HFFc6 (cell line): ENCODE data around the gene NECTIN2. TPM values are rescaled to one million over a fixed set of nuclear protein-coding genes. Genes with fewer than 3 reads are reported as not detected.
"Not testable (repeated sequence)": the region's sequence is repeated elsewhere in the genome, so short reads cannot be mapped to it uniquely, and the experiment has no call there.

Experiments
- DNase-seq: peaks from one replicate; pipeline ENCODE4 v3.0.0-alpha.2; 2018
- H3K27ac Mint-ChIP-seq: 2 replicates; pipeline ENCODE4 v1.8.0; 2020; ENCODE audit warnings: mild to moderate bottlenecking, mixed read lengths
- H3K27me3 Mint-ChIP-seq: 2 replicates; pipeline ENCODE4 v1.8.0; 2021; ENCODE audit warnings: mild to moderate bottlenecking, moderate library complexity, mixed read lengths; ENCODE audit not compliant: insufficient read depth
- H3K36me3 Mint-ChIP-seq: 2 replicates; pipeline ENCODE4 v1.8.0; 2021; ENCODE audit warnings: low read depth, mixed read lengths
- H3K4me1 Mint-ChIP-seq: 2 replicates; pipeline ENCODE4 v1.8.0; 2020; ENCODE audit warnings: low read depth, mixed read lengths
- H3K4me3 Mint-ChIP-seq: 2 replicates; pipeline ENCODE4 v1.8.0; 2020; ENCODE audit warnings: mild to moderate bottlenecking, moderate library complexity, mixed read lengths
- H3K9me3 Mint-ChIP-seq: 2 replicates; pipeline ENCODE4 v1.8.0; 2020; ENCODE audit warnings: mild to moderate bottlenecking, mixed read lengths
- total RNA-seq, 6 experiments: library from RNA; stranded (reverse); fragmentation: NEBNext Ultra II Directional; extraction: Animal tissue kit (Norgen Biotek cat#: 25700); gene quantifications; 2 replicates in 1 of 6; 3 replicates in 5 of 6; pipeline ENCODE4 v1.2.3, GENCODE V29; 2021
- TF ChIP-seq, protein P1 (sequence below): fragments of 200-600 bp; sonication (generic); IDR thresholded peaks from 2 replicates; pipeline ENCODE4 v1.5.0; 2021; ENCODE audit warnings: antibody characterized with exemption, mild to moderate bottlenecking

The NECTIN2 gene
- total RNA-seq, 6 experiments from 2014 or later: 126 to 152 (median 148) TPM

- Mint-ChIP-seq H3K4me3 (no peak overlapping the region), H3K27ac (no peak overlapping the region), H3K27me3 (peaks cover 3% of the 10 kb centered on the region), H3K4me1 (peaks cover 34% of the 10 kb centered on the region), H3K36me3 (peaks cover 18% of the 10 kb centered on the region), H3K9me3 (no peaks in the 10 kb centered on the region)
- TF ChIP-seq, protein P1, sequence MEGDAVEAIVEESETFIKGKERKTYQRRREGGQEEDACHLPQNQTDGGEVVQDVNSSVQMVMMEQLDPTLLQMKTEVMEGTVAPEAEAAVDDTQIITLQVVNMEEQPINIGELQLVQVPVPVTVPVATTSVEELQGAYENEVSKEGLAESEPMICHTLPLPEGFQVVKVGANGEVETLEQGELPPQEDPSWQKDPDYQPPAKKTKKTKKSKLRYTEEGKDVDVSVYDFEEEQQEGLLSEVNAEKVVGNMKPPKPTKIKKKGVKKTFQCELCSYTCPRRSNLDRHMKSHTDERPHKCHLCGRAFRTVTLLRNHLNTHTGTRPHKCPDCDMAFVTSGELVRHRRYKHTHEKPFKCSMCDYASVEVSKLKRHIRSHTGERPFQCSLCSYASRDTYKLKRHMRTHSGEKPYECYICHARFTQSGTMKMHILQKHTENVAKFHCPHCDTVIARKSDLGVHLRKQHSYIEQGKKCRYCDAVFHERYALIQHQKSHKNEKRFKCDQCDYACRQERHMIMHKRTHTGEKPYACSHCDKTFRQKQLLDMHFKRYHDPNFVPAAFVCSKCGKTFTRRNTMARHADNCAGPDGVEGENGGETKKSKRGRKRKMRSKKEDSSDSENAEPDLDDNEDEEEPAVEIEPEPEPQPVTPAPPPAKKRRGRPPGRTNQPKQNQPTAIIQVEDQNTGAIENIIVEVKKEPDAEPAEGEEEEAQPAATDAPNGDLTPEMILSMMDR: no peak
- DNase-seq: no peak
Measured at GRCh38 chr19:44851427-44851826, 5.3 kb downstream of the NECTIN2 start.

DNA sequence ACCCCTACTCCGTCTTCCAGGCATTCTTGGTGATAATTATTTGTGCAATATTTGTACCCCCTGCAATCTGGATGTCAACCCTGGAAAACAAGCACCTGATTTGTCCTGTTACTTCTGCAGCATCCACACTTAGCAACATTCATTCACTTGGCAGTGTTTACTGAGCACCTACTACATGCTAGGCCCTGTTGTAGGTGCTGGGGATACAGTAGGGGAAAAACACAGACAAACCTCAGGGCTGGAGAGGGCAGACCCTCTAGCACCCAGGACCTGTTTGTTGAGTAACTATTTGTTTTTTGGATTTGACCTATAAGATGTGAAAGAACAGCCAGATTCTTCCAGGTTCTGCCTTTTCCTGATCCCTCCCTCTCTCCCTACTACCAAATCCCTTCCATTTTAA, 9.5 kb downstream of the NECTIN2 start:
- H3K9me3 Mint-ChIP-seq: no peaks in the 10 kb centered on the region
- TF ChIP-seq, protein P1: no peak
- no peak overlapping the region for H3K4me3 Mint-ChIP-seq
- peaks cover 10% of the 10 kb centered on the region for H3K4me1 Mint-ChIP-seq
- no peaks in the 10 kb centered on the region; the same call in 1 of the 2 replicates for H3K27me3 Mint-ChIP-seq
- DNase-seq: no peak
- H3K36me3 Mint-ChIP-seq: peaks cover 15% of the 10 kb centered on the region
- H3K27ac Mint-ChIP-seq: no peak overlapping the region

DNA sequence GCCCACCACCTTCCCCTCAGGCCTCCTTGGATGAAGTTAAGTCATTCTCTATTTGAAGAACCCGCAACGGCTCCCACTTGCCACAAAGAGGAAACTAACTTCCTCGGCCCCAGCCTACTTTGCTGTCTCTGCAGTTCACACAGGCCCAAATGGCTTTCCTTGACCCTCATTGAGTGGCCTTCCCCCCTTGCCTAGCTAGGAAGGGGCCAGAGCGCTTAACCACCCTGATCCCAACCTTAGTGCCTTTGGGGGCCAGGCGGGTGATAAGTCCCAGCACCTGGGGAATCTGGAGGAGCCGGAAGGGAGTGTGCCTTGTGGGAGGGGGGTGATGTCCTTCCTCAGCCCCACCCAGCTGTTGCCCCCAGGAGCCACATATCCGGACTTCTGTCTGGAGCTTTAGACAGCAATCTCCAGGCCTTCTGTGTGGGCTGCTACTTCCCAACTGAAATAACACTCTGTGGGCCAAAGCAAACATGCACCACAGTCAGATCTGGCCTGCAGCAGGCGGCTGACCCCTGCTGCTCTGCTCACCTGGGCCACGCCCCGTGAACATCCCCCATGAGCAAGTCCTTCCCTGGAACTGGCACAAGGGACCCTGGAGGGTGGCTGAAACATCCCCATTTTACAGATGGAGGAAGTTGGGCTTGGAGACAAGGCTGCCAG, 10.5 kb downstream of the NECTIN2 start:
- Mint-ChIP-seq H3K9me3 (no peaks in the 10 kb centered on the region), H3K4me3 (no peak overlapping the region), H3K27me3 (no peaks in the 10 kb centered on the region; the same call in 1 of the 2 replicates), H3K4me1 (peaks cover 18% of the 10 kb centered on the region), H3K36me3 (peaks cover 25% of the 10 kb centered on the region), H3K27ac (no peak overlapping the region; the same call in 1 of the 2 replicates)
- TF ChIP-seq, protein P1: no peak
- no peak for DNase-seq

DNA sequence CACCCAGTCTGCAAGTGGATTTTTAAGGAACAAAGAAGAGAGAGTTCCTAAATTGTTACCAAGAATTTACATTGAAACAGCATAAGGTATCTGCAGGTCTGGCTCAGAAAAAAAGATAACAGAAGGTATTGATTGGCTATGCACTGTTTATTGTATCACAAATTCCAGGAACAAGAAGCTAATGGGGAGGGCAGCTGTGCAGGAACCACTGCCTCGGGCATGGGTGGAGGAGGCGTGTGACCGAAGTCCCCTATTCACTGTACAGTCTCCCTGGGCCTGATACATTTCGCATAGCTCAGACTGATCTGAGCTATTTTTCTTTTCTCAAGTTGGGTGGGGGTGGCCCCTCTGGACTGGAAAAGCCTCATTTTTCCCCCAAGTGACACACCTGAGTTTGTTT, 11.7 kb downstream of the NECTIN2 start:
- DNase-seq: no peak
- Mint-ChIP-seq H3K27me3 (no peaks in the 10 kb centered on the region), H3K9me3 (no peaks in the 10 kb centered on the region), H3K4me3 (no peak overlapping the region), H3K4me1 (peaks cover 16% of the 10 kb centered on the region), H3K27ac (no peak overlapping the region), H3K36me3 (peaks cover 34% of the 10 kb centered on the region)
- TF ChIP-seq, protein P1: no peak

DNA sequence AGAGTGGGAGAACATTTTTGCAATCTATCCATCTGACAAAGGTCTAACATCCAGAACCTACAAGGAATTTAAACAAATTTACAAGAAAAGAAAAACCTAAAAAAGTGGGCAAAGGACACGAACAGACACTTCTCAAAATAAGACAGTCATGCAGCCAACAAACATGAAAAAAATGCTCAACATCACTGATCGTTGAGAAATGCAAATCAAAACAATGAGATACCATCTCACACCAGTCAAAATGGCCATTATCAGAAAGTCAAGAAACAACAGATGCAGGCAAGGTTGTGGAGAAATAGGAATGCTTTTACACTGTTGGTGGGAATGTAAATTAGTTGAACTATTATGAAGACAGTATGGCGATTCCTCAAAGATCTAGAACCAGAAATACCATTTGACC, 15.5 kb downstream of the NECTIN2 start:
- H3K9me3 Mint-ChIP-seq, DNase-seq, H3K4me3 Mint-ChIP-seq, H3K27me3 Mint-ChIP-seq, H3K27ac Mint-ChIP-seq: not testable (repeated sequence)
- peaks cover 11% of the 10 kb centered on the region for H3K4me1 Mint-ChIP-seq
- peaks cover 36% of the 10 kb centered on the region for H3K36me3 Mint-ChIP-seq

DNA sequence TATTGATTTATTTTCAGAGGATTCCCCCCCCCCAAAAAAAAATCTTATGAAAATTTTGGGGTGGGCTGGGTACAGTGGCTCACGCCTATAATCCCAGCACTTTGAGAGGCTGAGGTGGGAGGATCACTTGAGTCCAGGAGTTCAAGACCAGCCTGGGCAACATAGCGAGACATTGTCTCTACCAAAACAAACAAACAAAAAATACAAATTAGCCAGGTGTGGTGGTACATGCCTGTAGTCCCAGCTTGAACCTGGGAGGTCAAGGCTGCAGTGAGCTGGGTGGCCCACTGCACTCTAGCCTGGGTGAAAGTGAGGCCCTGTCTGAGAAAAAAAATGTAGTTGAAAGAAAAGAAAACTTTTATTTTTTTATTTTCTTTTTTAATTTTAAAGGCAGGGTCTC, 17.9 kb downstream of the NECTIN2 start:
- DNase-seq: no peak
- Mint-ChIP-seq H3K27me3 (peaks cover 1% of the 10 kb centered on the region; the same call in 1 of the 2 replicates), H3K4me3 (no peak overlapping the region), H3K4me1 (peaks cover 19% of the 10 kb centered on the region), H3K36me3 (peaks cover 53% of the 10 kb centered on the region), H3K9me3 (no peaks in the 10 kb centered on the region), H3K27ac (no peak overlapping the region)
- TF ChIP-seq, protein P1: no peak
